GM12891 (cell line): ENCODE data around the gene CSAG2.
"Not testable (repeated sequence)": the region's sequence is repeated elsewhere in the genome, so short reads cannot be mapped to it uniquely, and the experiment has no call there.

Experiments
- PAX5 ChIP-seq: IDR thresholded peaks from 2 replicates; pipeline ENCODE4 v1.6.1; 2011; ENCODE audit warnings: low read length, moderate library complexity, mild to moderate bottlenecking; ENCODE audit not compliant: insufficient read depth, severe bottlenecking
- POLR2A ChIP-seq: IDR thresholded peaks from 2 replicates; pipeline ENCODE4 v1.6.1; 2011; ENCODE audit warnings: low read depth, low read length, control low read depth
- POLR2AphosphoS5 ChIP-seq: IDR thresholded peaks from 2 replicates; pipeline ENCODE4 v1.6.1; 2011; ENCODE audit warnings: low read depth, low read length, control low read depth
- SPI1 ChIP-seq: IDR thresholded peaks from 2 replicates; pipeline ENCODE4 v1.6.1; 2011; ENCODE audit warnings: low read depth, low read length, control low read depth

DNA sequence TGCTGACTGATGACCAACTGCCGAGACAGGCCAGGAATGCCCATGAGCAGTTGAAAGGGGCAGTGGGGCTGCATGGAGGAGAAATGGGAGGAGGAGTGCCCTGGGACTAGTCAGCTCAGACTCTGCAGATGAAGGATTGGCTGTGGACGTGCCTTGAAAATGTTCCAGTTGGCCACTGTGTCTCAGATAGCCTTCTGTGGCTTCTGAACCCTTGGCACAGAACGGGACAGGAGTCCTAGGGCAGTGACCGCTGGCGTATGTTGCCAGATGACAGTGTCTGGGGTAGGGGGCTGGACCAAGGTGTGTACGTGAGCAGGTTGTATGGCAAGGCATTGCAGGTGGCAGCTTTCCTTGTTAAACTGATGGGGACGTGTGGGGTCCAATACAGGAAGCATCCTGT is 2.6 kb downstream of the CSAG2 start:
- not testable (repeated sequence) for TF ChIP-seq POLR2A, POLR2AphosphoS5, PAX5, SPI1
